ENCODE results near the gene TMEM138. TPM values are rescaled to one million over a fixed set of nuclear protein-coding genes. Genes with fewer than 3 reads are reported as not detected.

TMEM138 gene
- total and polyA plus RNA-seq, 2 of the 13 experiments (the other 11 are each of a cell fraction or from before 2014, with no cell fraction given), result 43.5 to 61.0 TPM

GRCh38 chr11:61361741-61362541 is at the start of gene TMEM138, which contains the start of gene CYB561A3 (continued):
- TF ChIP-seq SRSF1 (optimal IDR thresholded peaks at IDR 0.05; ENCODE audit: low read depth, low read length) (peak; percentile 89), POLR2A (IDR thresholded peaks at IDR 0.05; ENCODE audit: insufficient read depth in 1 of 2, low read depth in 2 of 2, low read length in 2 of 2) (peak; percentile 87 to 92), HHEX (CRISPR knock-in tag; IDR thresholded peaks at IDR 0.05) (no peak), SOX6 (IDR thresholded peaks at IDR 0.05) (no peak), SOX6 (CRISPR knock-in tag; IDR thresholded peaks at IDR 0.05) (peak; percentile 58), CSRNP1 (CRISPR knock-in tag; IDR thresholded peaks at IDR 0.05) (peak; percentile 82; the same call in 1 of the 2 replicates), ZNF782 (CRISPR knock-in tag; IDR thresholded peaks at IDR 0.05; ENCODE audit: borderline replicate concordance) (no peak), PITX1 (CRISPR knock-in tag; IDR thresholded peaks at IDR 0.05) (peak; percentile 76; the same call in 1 of the 2 replicates), ZNF790 (CRISPR knock-in tag; IDR thresholded peaks at IDR 0.05; ENCODE audit: borderline replicate concordance) (0 out of 2 replicates have a peak, but pooled peaks have one; percentile 66), ZNF513 (CRISPR knock-in tag; conservative IDR thresholded peaks at IDR 0.05) (peak; percentile 38; the same call in 1 of the 2 replicates), ARHGAP35 (CRISPR knock-in tag; IDR thresholded peaks at IDR 0.05; ENCODE audit: borderline replicate concordance) (peak; percentile 59; the same call in 1 of the 2 replicates), CBX5 (CRISPR knock-in tag; IDR thresholded peaks at IDR 0.05; ENCODE audit: borderline replicate concordance) (peak; percentile 41; the same call in 1 of the 2 replicates), ZNF552 (CRISPR knock-in tag; IDR thresholded peaks at IDR 0.05; ENCODE audit: borderline replicate concordance) (no peak), ZFP1 (CRISPR knock-in tag; IDR thresholded peaks at IDR 0.05) (peak; percentile 77), JARID2 (CRISPR knock-in tag; IDR thresholded peaks at IDR 0.05; ENCODE audit: insufficient replicate concordance) (no peak), HNRNPL (IDR thresholded peaks at IDR 0.05; ENCODE audit: low read depth, low read length) (peak; percentile 90), RNF219 (CRISPR knock-in tag; IDR thresholded peaks at IDR 0.05) (peak; percentile 23; the same call in 1 of the 2 replicates), NFKBIZ (CRISPR knock-in tag; IDR thresholded peaks at IDR 0.05) (peak; percentile 92), XRCC5 (optimal IDR thresholded peaks at IDR 0.05; ENCODE audit: low read length) (peak; percentile 82), ZNF34 (CRISPR knock-in tag; IDR thresholded peaks at IDR 0.05; ENCODE audit: borderline replicate concordance) (peak; percentile 88; the same call in 1 of the 2 replicates), ZNF510 (CRISPR knock-in tag; IDR thresholded peaks at IDR 0.05; ENCODE audit: low read depth) (peak; percentile 92), ZBTB25 (CRISPR knock-in tag; IDR thresholded peaks at IDR 0.05) (no peak; the same call in 1 of the 2 replicates)
